ENCODE data around the gene MMP24OS.

The MMP24OS gene

GRCh38 chr20:35295674-35296073 is 17.8 kb upstream of the MMP24OS start:
- no peaks in the 10 kb centered on the region for H3K27me3 ChIP-seq (ENCODE audit: low read depth, low read length)
- no peak overlapping the region for H3K4me3 ChIP-seq (ENCODE audit: low read depth in 1 of 2, low read length in 2 of 2)
- no peaks in the 10 kb centered on the region for H3K9me3 ChIP-seq (ENCODE audit: control insufficient read depth in 1 of 2, low read length in 2 of 2)
- no peaks in the 10 kb centered on the region for H3K36me3 ChIP-seq (ENCODE audit: control insufficient read depth in 1 of 2, insufficient read depth in 2 of 2, low read length in 2 of 2)
- no peak overlapping the region for H3K27ac ChIP-seq (ENCODE audit: low read length)
- no peaks in the 10 kb centered on the region for H3K4me1 ChIP-seq (ENCODE audit: control insufficient read depth in 1 of 2, insufficient read depth in 2 of 2, low read length in 2 of 2)

GRCh38 chr20:35295058-35295457 is 17.1 kb upstream of the MMP24OS start:
- H3K27ac ChIP-seq (ENCODE audit: low read length) = no peak overlapping the region
- H3K36me3 ChIP-seq (ENCODE audit: control insufficient read depth in 1 of 2, insufficient read depth in 2 of 2, low read length in 2 of 2) = no peaks in the 10 kb centered on the region
- no peaks in the 10 kb centered on the region for H3K9me3 ChIP-seq (ENCODE audit: control insufficient read depth in 1 of 2, low read length in 2 of 2)
- no peaks in the 10 kb centered on the region for H3K4me1 ChIP-seq (ENCODE audit: control insufficient read depth in 1 of 2, insufficient read depth in 2 of 2, low read length in 2 of 2)
- H3K27me3 ChIP-seq (ENCODE audit: low read depth, low read length) = no peaks in the 10 kb centered on the region
- H3K4me3 ChIP-seq (ENCODE audit: low read depth in 1 of 2, low read length in 2 of 2) = no peak overlapping the region

GRCh38 chr20:35294293-35294685 is 16.4 kb upstream of the MMP24OS start:
- Histone ChIP-seq H3K9me3 (ENCODE audit: control insufficient read depth in 1 of 2, low read length in 2 of 2) (no peaks in the 10 kb centered on the region), H3K27ac (ENCODE audit: low read length) (no peak overlapping the region), H3K4me3 (ENCODE audit: low read depth in 1 of 2, low read length in 2 of 2) (no peak overlapping the region), H3K27me3 (ENCODE audit: low read depth, low read length) (no peaks in the 10 kb centered on the region), H3K4me1 (ENCODE audit: control insufficient read depth in 1 of 2, insufficient read depth in 2 of 2, low read length in 2 of 2) (no peaks in the 10 kb centered on the region), H3K36me3 (ENCODE audit: control insufficient read depth in 1 of 2, insufficient read depth in 2 of 2, low read length in 2 of 2) (no peaks in the 10 kb centered on the region)

GRCh38 chr20:35293303-35294292 is 15.7 kb upstream of the MMP24OS start:
- no peak overlapping the region for H3K27ac ChIP-seq (ENCODE audit: low read length)
- H3K9me3 ChIP-seq (ENCODE audit: control insufficient read depth in 1 of 2, low read length in 2 of 2) = no peaks in the 10 kb centered on the region
- H3K4me3 ChIP-seq (ENCODE audit: low read depth in 1 of 2, low read length in 2 of 2) = no peak overlapping the region
- H3K4me1 ChIP-seq (ENCODE audit: control insufficient read depth in 1 of 2, insufficient read depth in 2 of 2, low read length in 2 of 2) = no peaks in the 10 kb centered on the region
- H3K27me3 ChIP-seq (ENCODE audit: low read depth, low read length) = no peaks in the 10 kb centered on the region
- H3K36me3 ChIP-seq (ENCODE audit: control insufficient read depth in 1 of 2, insufficient read depth in 2 of 2, low read length in 2 of 2) = no peaks in the 10 kb centered on the region

DNA sequence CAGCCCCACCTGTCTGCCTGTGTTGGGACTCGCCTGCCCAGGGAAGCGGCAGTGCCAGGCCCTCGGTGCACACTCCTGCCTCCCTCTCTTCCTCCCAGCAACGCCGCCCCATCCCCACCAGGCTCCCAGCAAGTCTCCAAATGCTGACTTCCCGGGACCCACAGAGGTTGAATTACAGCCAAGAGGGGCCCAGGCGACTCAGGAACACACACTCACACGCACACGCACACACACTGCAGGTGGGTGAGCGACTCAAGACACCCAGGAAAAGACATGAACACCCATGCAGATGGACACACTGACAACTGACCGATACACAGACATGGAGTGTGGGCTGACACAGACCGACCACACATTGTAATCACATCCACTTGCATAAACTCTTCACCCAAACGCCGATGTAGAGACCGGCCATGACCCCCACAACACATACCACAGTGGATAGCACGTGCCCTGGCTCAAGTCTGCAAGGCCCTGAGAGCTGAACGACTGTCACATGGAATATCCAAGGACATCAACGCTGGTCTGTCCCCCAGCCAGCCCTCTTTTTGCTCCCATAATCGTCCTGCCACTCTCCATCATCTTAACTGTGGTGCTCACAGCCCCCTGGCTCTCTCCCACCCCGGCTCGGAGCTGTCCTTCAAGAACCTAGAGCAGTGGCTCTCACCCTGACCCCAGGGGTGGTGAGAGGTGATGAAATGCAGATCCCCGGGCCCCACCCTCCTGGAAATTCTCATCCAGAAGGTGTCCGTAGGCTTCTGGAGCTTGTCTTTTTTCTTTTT is 14.8 kb upstream of the MMP24OS start:
- Histone ChIP-seq H3K4me1 (ENCODE audit: control insufficient read depth in 1 of 2, insufficient read depth in 2 of 2, low read length in 2 of 2) (no peaks in the 10 kb centered on the region), H3K4me3 (ENCODE audit: low read depth in 1 of 2, low read length in 2 of 2) (no peak overlapping the region), H3K9me3 (ENCODE audit: control insufficient read depth in 1 of 2, low read length in 2 of 2) (no peaks in the 10 kb centered on the region), H3K27ac (ENCODE audit: low read length) (no peak overlapping the region), H3K27me3 (ENCODE audit: low read depth, low read length) (no peaks in the 10 kb centered on the region), H3K36me3 (ENCODE audit: control insufficient read depth in 1 of 2, insufficient read depth in 2 of 2, low read length in 2 of 2) (no peaks in the 10 kb centered on the region)

GRCh38 chr20:35291654-35292503 is 14.0 kb upstream of the MMP24OS start, which contains the start of gene FAM83C:
Gene FAM83C, minus strand, starts transcription at chr20:35292425. Its CDS starts 121 bp downstream, at chr20:35292304.
- no peaks in the 10 kb centered on the region for H3K36me3 ChIP-seq (ENCODE audit: control insufficient read depth in 1 of 2, insufficient read depth in 2 of 2, low read length in 2 of 2)
- no peaks in the 10 kb centered on the region for H3K27me3 ChIP-seq (ENCODE audit: low read depth, low read length)
- no peak within 1 kb of the TSS for H3K4me3 ChIP-seq (ENCODE audit: low read depth in 1 of 2, low read length in 2 of 2)
- H3K27ac ChIP-seq (ENCODE audit: low read length) = no peak within 1 kb of the TSS
- H3K9me3 ChIP-seq (ENCODE audit: control insufficient read depth in 1 of 2, low read length in 2 of 2) = no peaks in the 10 kb centered on the region
- H3K4me1 ChIP-seq (ENCODE audit: control insufficient read depth in 1 of 2, insufficient read depth in 2 of 2, low read length in 2 of 2) = no peaks in the 10 kb centered on the region

DNA sequence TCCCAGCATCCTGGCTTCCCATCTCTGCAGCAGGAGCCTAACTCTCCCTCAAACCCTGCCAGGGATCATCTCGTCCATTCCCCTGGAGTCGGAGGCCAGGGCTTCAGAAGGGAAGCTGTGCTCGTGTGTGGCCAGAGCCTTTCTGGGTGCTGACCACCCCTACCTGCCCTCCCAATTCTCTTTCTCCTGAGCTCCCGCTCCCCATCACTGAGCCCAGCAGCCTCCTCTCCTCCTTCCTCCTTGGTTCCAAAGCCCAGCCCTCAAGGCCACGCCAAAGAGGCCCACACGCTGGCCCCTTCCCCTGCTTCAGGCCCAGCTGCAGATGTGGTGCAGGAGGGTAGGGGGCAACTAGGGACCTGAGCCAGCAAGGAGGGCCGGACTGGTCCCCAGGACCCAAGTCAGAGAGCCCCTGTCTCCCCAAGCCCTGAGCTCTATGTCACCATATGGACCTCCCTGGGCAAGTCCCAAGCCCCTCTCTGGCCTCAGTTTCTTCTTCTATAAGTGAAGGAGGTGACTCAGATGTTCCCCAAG is 13.0 kb upstream of the MMP24OS start:
- no peaks in the 10 kb centered on the region for H3K27me3 ChIP-seq (ENCODE audit: low read depth, low read length)
- no peak overlapping the region for H3K4me3 ChIP-seq (ENCODE audit: low read depth in 1 of 2, low read length in 2 of 2)
- no peaks in the 10 kb centered on the region for H3K36me3 ChIP-seq (ENCODE audit: control insufficient read depth in 1 of 2, insufficient read depth in 2 of 2, low read length in 2 of 2)
- H3K9me3 ChIP-seq (ENCODE audit: control insufficient read depth in 1 of 2, low read length in 2 of 2) = no peaks in the 10 kb centered on the region
- H3K4me1 ChIP-seq (ENCODE audit: control insufficient read depth in 1 of 2, insufficient read depth in 2 of 2, low read length in 2 of 2) = no peaks in the 10 kb centered on the region
- no peak overlapping the region for H3K27ac ChIP-seq (ENCODE audit: low read length)

- no peaks in the 10 kb centered on the region for H3K36me3 ChIP-seq (ENCODE audit: control insufficient read depth in 1 of 2, insufficient read depth in 2 of 2, low read length in 2 of 2)
- H3K9me3 ChIP-seq (ENCODE audit: control insufficient read depth in 1 of 2, low read length in 2 of 2) = no peaks in the 10 kb centered on the region
- H3K27ac ChIP-seq (ENCODE audit: low read length) = no peak overlapping the region
- H3K27me3 ChIP-seq (ENCODE audit: low read depth, low read length) = no peaks in the 10 kb centered on the region
- H3K4me1 ChIP-seq (ENCODE audit: control insufficient read depth in 1 of 2, insufficient read depth in 2 of 2, low read length in 2 of 2) = no peaks in the 10 kb centered on the region
- no peak overlapping the region for H3K4me3 ChIP-seq (ENCODE audit: low read depth in 1 of 2, low read length in 2 of 2)
Observed at GRCh38 chr20:35290186-35290886, 12.4 kb upstream of the MMP24OS start.

DNA sequence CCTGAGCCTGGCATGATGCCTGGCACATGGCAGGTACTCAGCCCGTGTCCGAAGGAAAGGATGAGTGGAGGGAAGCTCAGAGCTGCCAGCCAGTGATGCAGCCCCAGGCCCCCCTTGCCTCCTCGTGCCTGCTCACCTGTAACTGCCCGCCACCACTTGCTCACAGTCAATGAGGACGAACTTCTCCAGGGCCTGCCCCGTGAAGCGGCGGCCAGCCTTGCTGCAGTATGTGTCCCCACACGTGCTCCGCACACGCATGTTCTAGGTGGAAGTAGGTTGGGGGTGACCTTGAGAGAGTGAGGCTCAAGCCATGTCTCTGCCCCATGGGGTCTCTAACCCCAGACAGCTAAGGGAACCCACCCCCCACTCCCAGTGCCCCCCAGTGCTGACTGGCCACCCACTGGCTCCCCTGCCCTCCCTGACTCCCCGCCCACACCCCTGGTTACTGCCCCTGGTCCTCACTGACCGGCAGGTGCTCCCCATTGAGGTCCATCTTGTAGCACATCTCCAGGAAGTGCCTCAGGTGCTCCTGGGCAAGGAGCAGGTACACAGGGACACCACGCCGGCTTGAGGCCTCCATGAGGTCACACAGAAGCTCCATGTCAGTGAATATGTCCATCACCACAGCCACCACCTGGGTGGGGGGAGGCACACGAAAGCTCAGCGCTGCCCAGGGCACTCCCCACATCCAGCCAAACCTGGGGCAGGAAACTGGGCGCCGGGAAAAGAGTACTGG is 10.6 kb upstream of the MMP24OS start:
- Histone ChIP-seq H3K27ac (ENCODE audit: low read length) (no peak overlapping the region), H3K4me1 (ENCODE audit: control insufficient read depth in 1 of 2, insufficient read depth in 2 of 2, low read length in 2 of 2) (peaks cover 3 to 4% of the 10 kb centered on the region in 2 donors), H3K27me3 (ENCODE audit: low read depth, low read length) (no peaks in the 10 kb centered on the region), H3K4me3 (ENCODE audit: low read depth in 1 of 2, low read length in 2 of 2) (no peak overlapping the region), H3K9me3 (ENCODE audit: control insufficient read depth in 1 of 2, low read length in 2 of 2) (no peaks in the 10 kb centered on the region), H3K36me3 (ENCODE audit: control insufficient read depth in 1 of 2, insufficient read depth in 2 of 2, low read length in 2 of 2) (no peaks in the 10 kb centered on the region)
